Retinal pigment epithelial cell (primary cell): Measurements from ENCODE around the gene BFSP2.
A peak's percentile ranks its signal among the peaks of the same experiment; 100 is the strongest.
"Not testable (repeated sequence)": the region's sequence is repeated elsewhere in the genome, so short reads cannot be mapped to it uniquely, and the experiment has no call there.

Experiments
- DNase-seq: peaks from one replicate; pipeline ENCODE4 v3.0.0-alpha.2; 2010; ENCODE audit warnings: low read depth
- H3K4me3 ChIP-seq: 2 replicates; pipeline ENCODE4 v1.5.1; 2011; ENCODE audit warnings: mild to moderate bottlenecking, low read length, control low read depth, moderate library complexity
- TF ChIP-seq, protein P1 (sequence below): conservative IDR thresholded peaks from 2 replicates; pipeline ENCODE4 v1.5.1; 2011; ENCODE audit warnings: low read depth, low read length, control low read depth, inconsistent platforms

Gene BFSP2

DNA sequence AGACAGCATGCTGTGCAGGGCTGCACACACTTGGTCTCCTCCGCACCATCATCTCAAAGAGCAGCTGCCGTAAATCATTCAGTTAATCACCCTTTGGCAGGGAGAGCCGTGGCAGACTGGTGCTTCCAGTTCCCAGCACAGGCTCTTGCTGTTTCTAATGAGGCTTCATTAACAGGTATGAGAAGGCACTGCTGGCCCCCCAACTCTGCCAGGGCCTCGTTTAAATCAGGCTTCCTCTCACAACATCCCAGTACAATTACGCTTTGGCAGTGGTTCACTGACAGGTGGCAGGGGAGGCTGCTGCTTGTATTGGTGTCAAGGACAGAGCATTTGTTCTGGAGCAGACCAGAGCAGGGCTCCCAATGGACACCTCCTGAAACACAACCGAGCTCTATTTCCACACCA is 77.1 kb downstream of the BFSP2 start:
- no peak overlapping the region for H3K4me3 ChIP-seq
- TF ChIP-seq, protein P1, sequence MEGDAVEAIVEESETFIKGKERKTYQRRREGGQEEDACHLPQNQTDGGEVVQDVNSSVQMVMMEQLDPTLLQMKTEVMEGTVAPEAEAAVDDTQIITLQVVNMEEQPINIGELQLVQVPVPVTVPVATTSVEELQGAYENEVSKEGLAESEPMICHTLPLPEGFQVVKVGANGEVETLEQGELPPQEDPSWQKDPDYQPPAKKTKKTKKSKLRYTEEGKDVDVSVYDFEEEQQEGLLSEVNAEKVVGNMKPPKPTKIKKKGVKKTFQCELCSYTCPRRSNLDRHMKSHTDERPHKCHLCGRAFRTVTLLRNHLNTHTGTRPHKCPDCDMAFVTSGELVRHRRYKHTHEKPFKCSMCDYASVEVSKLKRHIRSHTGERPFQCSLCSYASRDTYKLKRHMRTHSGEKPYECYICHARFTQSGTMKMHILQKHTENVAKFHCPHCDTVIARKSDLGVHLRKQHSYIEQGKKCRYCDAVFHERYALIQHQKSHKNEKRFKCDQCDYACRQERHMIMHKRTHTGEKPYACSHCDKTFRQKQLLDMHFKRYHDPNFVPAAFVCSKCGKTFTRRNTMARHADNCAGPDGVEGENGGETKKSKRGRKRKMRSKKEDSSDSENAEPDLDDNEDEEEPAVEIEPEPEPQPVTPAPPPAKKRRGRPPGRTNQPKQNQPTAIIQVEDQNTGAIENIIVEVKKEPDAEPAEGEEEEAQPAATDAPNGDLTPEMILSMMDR = no peak
- no peak for DNase-seq

DNA sequence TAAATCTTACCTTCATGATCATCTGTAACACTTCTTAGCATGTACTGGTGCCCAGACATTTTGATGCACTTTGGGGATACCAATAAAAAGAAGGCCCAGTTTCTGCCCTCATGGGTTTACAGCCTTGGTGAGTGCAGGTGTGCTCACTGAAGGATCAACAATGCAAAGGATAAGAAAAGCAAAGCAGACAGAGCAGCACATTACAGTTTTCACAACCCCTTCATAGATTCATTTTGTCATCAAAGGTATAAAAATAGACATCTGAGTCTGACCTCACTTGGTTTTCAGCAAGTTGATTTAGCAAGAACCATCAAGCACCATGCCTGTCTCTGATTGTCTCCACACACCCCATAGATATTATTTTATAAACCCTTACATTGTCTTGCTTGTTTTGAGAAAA is 77.6 kb downstream of the BFSP2 start:
- H3K4me3 ChIP-seq = no peak overlapping the region
- TF ChIP-seq, protein P1 = no peak
- no peak for DNase-seq

DNA sequence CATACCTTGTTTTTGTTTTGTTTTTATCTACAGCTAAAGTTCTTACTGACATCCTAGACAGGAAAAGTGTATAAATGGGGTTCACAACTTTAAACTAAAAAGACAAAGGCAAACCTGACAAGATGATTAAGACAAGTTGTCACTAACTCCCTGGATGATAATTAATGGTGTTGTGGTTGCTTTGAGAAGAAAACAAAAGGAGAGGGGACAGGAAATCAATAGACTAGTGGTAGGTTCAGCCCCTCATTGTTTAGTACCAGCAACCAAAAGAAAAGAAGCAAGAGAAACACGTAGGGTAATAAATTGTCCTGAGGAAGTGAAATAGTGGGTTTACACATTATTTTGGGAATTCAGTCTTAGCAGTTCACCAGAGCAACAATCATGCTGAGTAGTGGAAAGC is 78.8 kb downstream of the BFSP2 start:
- TF ChIP-seq, protein P1 = no peak
- H3K4me3 ChIP-seq = no peak overlapping the region
- DNase-seq = no peak

DNA sequence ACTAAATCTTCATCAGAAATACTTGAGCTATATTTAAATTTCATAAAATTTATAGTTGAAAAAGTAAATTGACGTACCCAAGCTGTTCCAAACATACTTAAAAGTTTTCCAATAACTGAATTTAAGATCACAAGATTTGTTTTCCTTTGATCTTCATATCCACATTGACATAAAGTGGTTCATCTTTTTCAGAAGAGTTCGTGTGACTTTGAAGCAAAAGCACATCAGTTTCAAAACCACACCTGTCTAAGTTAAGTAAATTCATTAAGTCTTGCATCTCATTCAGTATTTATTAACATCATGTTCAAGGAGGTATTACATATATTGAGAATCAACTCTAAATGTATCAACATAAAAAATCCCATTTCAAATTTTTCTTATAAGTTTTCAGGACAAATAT is 79.5 kb downstream of the BFSP2 start:
- no peak overlapping the region for H3K4me3 ChIP-seq
- DNase-seq = no peak
- TF ChIP-seq, protein P1 = no peak

DNA sequence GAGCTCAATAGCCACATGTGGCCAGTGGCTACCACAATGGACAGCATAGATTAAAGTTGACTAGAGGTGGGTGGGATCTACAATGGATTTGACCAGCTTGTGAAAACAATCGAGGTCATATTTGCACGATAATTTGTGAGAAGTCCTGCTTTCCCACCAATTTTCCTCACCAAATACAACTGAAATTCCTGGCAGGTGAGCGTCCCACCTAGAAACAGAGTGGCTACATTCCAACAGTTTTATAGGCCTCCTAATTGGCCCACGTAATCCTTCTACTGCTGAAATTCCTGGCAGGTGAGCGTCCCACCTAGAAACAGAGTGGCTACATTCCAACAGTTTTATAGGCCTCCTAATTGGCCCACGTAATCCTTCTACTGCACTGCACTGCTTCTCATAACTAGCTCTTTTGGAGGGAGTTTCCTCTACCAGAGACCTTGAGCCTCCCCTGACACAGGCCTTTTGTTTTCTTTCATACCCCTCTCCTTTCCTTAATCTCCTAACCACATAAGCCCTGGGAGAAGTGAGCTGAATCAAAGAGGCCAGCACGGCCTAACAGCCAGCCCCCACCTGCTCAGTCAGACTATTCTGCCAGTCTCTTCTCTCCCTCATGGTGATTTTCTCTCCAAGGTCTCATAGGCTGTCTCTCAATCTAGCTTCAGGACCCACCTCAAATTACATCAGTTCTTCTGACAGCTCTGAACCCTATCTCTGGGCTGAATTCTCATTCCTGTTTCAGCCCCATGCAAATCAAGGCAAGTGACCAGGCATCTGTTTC is 80.2 kb downstream of the BFSP2 start:
- TF ChIP-seq, protein P1 = no peak
- peak; percentile 82 for DNase-seq
- H3K4me3 ChIP-seq = no peak overlapping the region

DNA sequence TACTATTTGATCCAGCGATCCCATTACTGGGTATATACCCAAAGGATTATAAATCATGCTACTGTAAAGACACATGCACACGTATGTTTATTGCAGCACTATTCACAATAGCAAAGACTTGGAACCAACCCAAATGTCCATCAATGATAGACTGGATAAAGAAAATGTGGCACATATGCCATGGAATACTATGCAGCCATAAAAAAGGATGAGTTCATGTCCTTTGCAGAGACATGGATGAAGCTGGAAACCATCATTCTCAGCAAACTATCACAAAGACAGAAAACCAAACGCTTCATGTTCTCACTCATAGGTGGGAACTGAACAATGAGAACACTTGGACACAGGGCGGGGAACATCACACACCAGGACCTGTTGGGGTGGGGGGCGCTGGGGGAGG is 82.6 kb downstream of the BFSP2 start:
- not testable (repeated sequence) for DNase-seq, H3K4me3 ChIP-seq

DNA sequence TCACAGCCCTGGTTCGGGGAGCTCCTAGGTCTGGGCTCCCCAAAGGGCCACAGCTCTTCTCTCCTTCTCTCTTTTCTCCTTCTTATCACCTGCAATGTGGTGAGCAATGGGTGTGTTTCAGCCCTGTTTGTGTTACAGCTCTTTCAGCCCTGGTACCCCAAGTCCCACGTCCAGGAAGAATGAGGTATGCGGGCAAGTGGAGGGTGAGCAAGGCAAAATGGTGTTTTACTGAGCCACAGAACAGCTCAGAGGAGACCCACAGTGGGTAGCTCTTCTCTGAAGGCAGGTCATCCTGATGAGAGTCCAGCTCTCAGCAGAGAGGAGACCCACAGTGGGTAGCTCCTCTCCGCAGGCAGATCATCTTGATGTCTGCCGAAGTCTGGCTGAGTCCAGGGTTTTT is 86.8 kb downstream of the BFSP2 start:
- H3K4me3 ChIP-seq = no peak overlapping the region

More for the DNA sequence above, 86.8 kb downstream of the BFSP2 start:
- TF ChIP-seq, protein P1 = no peak
- no peak for DNase-seq
